ENCODE measurements around the gene PTGER1.
"Not testable (repeated sequence)": the region's sequence is repeated elsewhere in the genome, so short reads cannot be mapped to it uniquely, and the experiment has no call there.

The PTGER1 gene

GRCh38 chr19:14475251-14476073 is at the start of gene PTGER1:
TSS of gene PTGER1 (minus strand) at chr19:14475354. CDS start at chr19:14474320, 1,034 bp downstream.
- no peak for DNase-seq (ENCODE audit: low read depth)

DNA sequence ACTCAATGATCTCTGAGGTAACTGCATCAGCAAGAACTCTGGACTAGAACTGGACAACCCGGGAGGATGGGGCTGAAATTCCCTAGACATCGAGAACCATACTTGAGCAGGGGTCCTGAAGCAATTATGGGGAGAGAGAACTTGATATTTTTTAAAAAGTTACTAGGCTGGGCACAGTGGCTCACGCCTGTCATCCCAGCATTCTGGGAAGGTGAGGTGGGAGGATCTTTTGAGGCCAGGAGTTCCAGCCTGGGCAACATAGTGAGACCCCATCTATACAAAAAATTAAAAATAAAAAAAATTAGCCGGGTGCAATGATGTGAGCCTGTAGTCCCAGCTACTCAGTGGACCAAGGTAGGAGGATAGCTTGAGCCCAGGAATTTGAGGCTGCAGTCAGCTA is 45.4 kb upstream of the PTGER1 start:
- no peak for DNase-seq (ENCODE audit: low read depth)

- no peak for DNase-seq (ENCODE audit: low read depth)
These were observed 44.8 kb upstream of the PTGER1 start for GRCh38 chr19:14519860-14520407.

DNA sequence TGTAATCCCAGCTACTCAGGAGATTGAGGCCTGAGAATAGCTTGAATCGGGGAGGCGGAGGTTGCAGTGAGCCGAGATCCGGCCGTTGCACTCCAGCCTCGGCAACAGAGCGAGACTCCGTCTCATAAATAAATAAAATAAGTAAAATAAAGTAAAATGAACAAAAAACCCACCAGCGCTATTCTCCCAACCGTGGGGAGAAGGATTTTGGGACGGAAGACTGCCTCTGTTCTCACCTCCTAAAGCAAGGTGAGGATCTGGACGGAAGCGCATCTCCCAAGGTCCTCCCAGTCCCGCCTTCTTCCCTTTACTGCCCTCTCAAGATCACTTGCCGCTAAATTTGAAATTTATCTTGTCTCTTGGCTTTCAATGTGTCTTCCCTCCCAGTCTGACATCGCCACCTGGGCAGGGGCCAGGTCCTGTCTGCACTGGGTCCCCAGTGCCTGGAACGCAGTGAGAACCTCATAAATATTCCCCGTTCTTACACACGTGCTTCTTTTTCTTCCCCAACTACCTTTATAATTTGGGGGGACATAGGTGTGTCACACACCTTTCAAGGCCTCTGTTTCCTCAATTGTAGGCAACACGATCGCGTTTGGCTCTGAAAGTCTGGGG is 44.2 kb upstream of the PTGER1 start:
- no peak for DNase-seq (ENCODE audit: low read depth)

- peak; percentile 55 for DNase-seq (ENCODE audit: low read depth)
These were observed 42.8 kb upstream of the PTGER1 start, which contains the start of gene DNAJB1 for GRCh38 chr19:14517840-14518505. TSS of gene DNAJB1 (minus strand) at chr19:14518397. CDS start at chr19:14518349, 48 bp downstream.

DNA sequence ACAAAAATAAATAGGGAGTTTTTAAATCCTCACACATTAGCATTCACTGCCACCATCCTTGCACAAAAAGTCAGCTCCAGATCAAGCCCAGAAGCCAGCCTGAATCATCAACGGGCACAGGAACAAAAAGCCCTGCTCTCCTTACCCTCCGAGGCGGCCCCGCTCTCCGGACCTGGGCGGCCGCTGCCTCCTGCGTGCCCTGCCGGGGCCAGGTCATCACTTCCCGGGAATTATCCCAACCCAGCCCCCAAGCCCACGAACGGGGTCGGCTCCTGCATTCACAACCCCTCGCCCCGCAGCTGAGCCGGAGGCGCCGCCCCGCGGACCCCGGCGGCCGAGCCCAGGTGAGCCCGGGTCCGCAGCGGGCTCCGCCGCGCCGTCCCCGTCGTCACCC is 42.3 kb upstream of the PTGER1 start:
- no peak for DNase-seq (ENCODE audit: low read depth)

GRCh38 chr19:14516746-14517438 is 41.7 kb upstream of the PTGER1 start:
- no peak for DNase-seq (ENCODE audit: low read depth)

- DNase-seq (ENCODE audit: low read depth) = no peak
These were observed 40.9 kb upstream of the PTGER1 start for GRCh38 chr19:14516048-14516534.

- no peak for DNase-seq (ENCODE audit: low read depth)
These were observed 40.4 kb upstream of the PTGER1 start for GRCh38 chr19:14515501-14516047.

GRCh38 chr19:14514215-14514863 is 39.2 kb upstream of the PTGER1 start:
- DNase-seq (ENCODE audit: low read depth) = no peak

DNA sequence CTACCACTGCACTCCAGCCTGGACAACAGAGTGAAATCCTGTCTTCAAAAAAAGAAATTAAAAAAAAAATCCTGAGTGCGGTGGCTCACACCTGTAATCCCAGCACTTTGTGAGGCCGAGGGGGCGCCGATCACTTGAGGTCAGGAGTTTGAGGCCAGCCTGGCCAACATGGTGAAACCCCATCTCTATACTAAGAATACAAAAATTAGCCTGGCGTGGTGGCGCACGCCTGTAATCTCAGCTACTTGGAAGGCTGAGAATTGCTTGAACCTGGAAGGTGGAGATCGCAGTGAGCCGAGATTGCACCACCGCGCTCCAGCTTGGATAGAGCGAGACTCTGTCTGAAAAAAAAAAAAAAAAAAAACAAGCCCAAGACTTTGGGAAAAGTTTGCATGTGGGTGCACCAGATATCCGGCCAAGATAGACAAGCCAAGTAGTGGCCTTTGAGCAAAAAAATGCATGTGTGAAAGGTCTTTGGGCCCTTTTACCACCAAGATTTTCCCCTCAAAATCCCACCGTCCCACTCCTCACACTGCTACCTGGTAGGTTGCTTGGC is 37.3 kb upstream of the PTGER1 start:
- DNase-seq (ENCODE audit: low read depth) = no peak

DNA sequence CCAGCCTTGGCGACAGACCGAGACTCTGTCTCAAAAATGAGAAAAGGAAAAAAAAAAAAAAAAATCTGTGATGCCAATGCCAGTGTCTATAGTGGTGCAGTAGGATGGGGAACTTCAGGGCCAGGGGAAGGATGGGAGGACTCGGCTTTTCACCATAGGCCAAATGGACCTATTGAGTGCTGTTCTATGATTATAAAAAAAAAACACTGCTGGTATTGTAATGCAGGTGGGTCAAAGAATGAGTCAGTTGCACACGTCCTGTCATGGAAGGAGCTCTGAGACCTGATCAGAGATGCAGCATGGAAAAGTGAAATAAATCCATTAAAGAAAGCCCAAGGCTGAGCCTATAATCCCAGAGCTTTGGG is 36.1 kb upstream of the PTGER1 start:
- no peak for DNase-seq (ENCODE audit: low read depth)

GRCh38 chr19:14510311-14511228 is 35.4 kb upstream of the PTGER1 start:
- DNase-seq (ENCODE audit: low read depth) = no peak

DNA sequence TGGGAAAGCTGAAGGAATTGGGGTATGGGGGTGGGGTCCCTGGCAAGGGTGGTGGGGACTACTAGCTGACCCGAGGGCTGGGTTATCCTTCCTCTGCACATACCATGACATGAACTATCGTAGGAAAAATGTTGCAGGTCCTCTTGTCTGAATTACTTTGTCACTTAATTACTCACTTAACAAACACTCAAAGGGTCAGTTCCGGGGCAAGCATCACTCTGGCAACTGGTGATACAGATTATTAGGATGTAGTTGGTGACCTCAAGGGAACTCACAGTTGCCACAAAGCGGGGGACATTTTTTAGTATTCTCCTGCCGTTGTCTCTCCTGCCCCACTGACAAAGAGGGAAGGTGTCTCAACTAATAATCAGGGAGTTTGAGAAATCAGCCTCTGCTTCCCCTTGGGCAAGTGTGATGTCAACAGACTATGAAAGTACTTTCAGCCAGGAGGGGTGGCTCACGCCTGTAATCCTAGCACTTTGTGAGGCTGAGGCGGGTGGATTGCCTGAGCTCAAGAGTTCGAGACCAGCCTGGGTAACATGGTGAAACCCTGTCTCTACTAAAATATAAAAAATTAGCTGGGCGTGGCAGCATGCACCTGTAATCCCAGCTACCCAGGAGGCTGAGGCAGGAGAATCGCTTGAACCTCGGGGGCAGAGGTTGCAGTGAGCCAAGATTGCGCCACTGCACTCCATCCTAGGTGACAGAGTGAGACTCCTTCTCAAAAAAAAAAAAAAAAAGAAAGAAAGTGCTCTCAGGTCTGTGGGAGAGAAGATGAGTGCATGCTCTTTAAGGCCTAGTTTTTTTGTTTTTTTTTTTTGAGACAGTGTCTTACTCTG is 32.8 kb upstream of the PTGER1 start:
- DNase-seq (ENCODE audit: low read depth) = no peak

DNA sequence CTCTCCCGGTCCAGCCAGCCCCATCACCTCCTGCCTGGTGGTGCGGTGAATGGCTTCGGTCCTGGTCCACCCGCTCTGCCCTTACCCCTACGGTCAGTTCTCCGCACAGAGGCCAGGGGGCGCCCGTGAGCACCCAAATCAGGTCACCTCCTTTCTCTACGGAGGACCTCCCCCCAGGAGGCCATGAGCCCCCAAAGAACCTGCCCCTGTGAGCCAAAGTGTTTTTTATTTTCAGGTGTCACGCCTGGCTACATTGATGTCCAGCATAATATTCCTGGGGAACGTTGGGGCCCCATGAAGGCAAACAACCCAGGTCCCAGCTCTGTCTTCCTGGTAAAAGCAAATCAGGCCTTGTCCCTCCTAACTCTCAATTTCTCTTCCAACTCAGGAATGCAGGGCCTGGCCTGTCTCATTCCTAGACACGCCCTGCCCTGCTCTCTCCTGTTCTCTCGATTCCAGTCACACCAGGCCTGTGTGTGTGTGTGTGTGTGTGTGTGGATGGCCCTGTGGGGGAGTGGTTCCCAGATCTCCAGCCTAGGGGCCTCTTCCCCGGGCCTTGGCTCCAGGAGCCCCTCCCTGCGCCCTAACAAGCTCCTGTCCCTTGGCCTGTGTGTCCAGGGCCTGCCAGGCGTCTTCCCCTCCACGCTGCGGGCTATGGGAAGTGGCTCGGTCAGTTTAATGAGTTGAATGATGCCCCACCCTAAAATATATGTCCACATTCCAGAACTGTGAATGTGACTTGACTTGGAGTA is 30.5 kb upstream of the PTGER1 start:
- DNase-seq (ENCODE audit: low read depth) = peak; percentile 52

GRCh38 chr19:14504575-14504974 is 29.4 kb upstream of the PTGER1 start:
- DNase-seq (ENCODE audit: low read depth) = not testable (repeated sequence)

- DNase-seq (ENCODE audit: low read depth) = no peak
These were observed 28.1 kb upstream of the PTGER1 start for GRCh38 chr19:14503285-14503684.
